ENCODE measurements around the gene GPA33.

Gene GPA33

GRCh38 chr1:167111868-167112709, 21.9 kb upstream of the GPA33 start:
- Histone ChIP-seq H3K4me3 (ENCODE audit: low read depth, low read length, poor library complexity, severe bottlenecking) (no peak overlapping the region), H3K9me3 (ENCODE audit: low read length) (no peaks in the 10 kb centered on the region), H3K27me3 (ENCODE audit: insufficient read depth, low read length) (no peaks in the 10 kb centered on the region; the same call in 1 of the 2 replicates), H3F3A (ENCODE audit: insufficient read depth, low read length) (no peaks in the 10 kb centered on the region), H3K4me2 (ENCODE audit: low read length) (no peak overlapping the region), H4K20me1 (ENCODE audit: insufficient read depth, low read length) (no peaks in the 10 kb centered on the region), H3K9me2 (ENCODE audit: low read depth, low read length) (no peaks in the 10 kb centered on the region), H2AFZ (ENCODE audit: low read length) (no peak overlapping the region), H3K27ac (ENCODE audit: low read depth, low read length, poor library complexity, severe bottlenecking) (no peak overlapping the region), H3K79me2 (ENCODE audit: insufficient read depth, low read length) (no peaks in the 10 kb centered on the region), H3K36me3 (ENCODE audit: insufficient read depth, low read length) (no peaks in the 10 kb centered on the region), H3K9ac (ENCODE audit: low read length) (no peak overlapping the region), H3K4me1 (ENCODE audit: insufficient read depth, low read length, severe bottlenecking) (no peaks in the 10 kb centered on the region)
- TF ChIP-seq EZH2 (IDR thresholded peaks at IDR 0.05; ENCODE audit: borderline replicate concordance, low read length) (no peak), CTCF (IDR thresholded peaks at IDR 0.05; ENCODE audit: low read length) (no peak)

- no peak overlapping the region for H3K4me3 ChIP-seq (ENCODE audit: low read depth, low read length, poor library complexity, severe bottlenecking)
- H2AFZ ChIP-seq (ENCODE audit: low read length): no peak overlapping the region
- no peaks in the 10 kb centered on the region for H3F3A ChIP-seq (ENCODE audit: insufficient read depth, low read length)
- no peaks in the 10 kb centered on the region for H4K20me1 ChIP-seq (ENCODE audit: insufficient read depth, low read length)
- peaks cover 1% of the 10 kb centered on the region for H3K4me1 ChIP-seq (ENCODE audit: insufficient read depth, low read length, severe bottlenecking)
- H3K9me2 ChIP-seq (ENCODE audit: low read depth, low read length): no peaks in the 10 kb centered on the region
- no peak overlapping the region for H3K9ac ChIP-seq (ENCODE audit: low read length)
- H3K27me3 ChIP-seq (ENCODE audit: insufficient read depth, low read length): no peaks in the 10 kb centered on the region; the same call in 1 of the 2 replicates
- H3K79me2 ChIP-seq (ENCODE audit: insufficient read depth, low read length): no peaks in the 10 kb centered on the region
- H3K27ac ChIP-seq (ENCODE audit: low read depth, low read length, poor library complexity, severe bottlenecking): no peak overlapping the region
- no peak overlapping the region for H3K4me2 ChIP-seq (ENCODE audit: low read length)
- H3K36me3 ChIP-seq (ENCODE audit: insufficient read depth, low read length): no peaks in the 10 kb centered on the region
- H3K9me3 ChIP-seq (ENCODE audit: low read length): no peaks in the 10 kb centered on the region
- TF ChIP-seq EZH2 (IDR thresholded peaks at IDR 0.05; ENCODE audit: borderline replicate concordance, low read length): no peak
- TF ChIP-seq CTCF (IDR thresholded peaks at IDR 0.05; ENCODE audit: low read length): no peak
These were observed 20.4 kb upstream of the GPA33 start for GRCh38 chr1:167110586-167110985.

- Histone ChIP-seq H3K4me2 (ENCODE audit: low read length) (no peak overlapping the region), H4K20me1 (ENCODE audit: insufficient read depth, low read length) (no peaks in the 10 kb centered on the region), H3F3A (ENCODE audit: insufficient read depth, low read length) (no peaks in the 10 kb centered on the region), H3K79me2 (ENCODE audit: insufficient read depth, low read length) (no peaks in the 10 kb centered on the region), H3K9me2 (ENCODE audit: low read depth, low read length) (no peaks in the 10 kb centered on the region), H3K4me3 (ENCODE audit: low read depth, low read length, poor library complexity, severe bottlenecking) (no peak overlapping the region), H3K9me3 (ENCODE audit: low read length) (no peaks in the 10 kb centered on the region), H2AFZ (ENCODE audit: low read length) (no peak overlapping the region), H3K27me3 (ENCODE audit: insufficient read depth, low read length) (no peaks in the 10 kb centered on the region), H3K36me3 (ENCODE audit: insufficient read depth, low read length) (no peaks in the 10 kb centered on the region), H3K4me1 (ENCODE audit: insufficient read depth, low read length, severe bottlenecking) (peaks cover 14% of the 10 kb centered on the region), H3K27ac (ENCODE audit: low read depth, low read length, poor library complexity, severe bottlenecking) (no peak overlapping the region), H3K9ac (ENCODE audit: low read length) (no peak overlapping the region)
- TF ChIP-seq CTCF (IDR thresholded peaks at IDR 0.05; ENCODE audit: low read length): no peak
- TF ChIP-seq EZH2 (IDR thresholded peaks at IDR 0.05; ENCODE audit: borderline replicate concordance, low read length): no peak
These were observed 18.9 kb upstream of the GPA33 start for GRCh38 chr1:167109125-167109524.
